Measurements from ENCODE around the gene TUSC2. TPM values are rescaled to one million over a fixed set of nuclear protein-coding genes. Genes with fewer than 3 reads are reported as not detected.

The TUSC2 gene
- total and polyA plus RNA-seq, 10 of the 15 experiments (the other 5 are each of a cell fraction or from before 2014, with no cell fraction given) = 4.0 to 73.8 (median 34.3) TPM

- TF ChIP-seq NFYB (IDR thresholded peaks at IDR 0.05; ENCODE audit: insufficient read depth, low read depth, low read length) (no peak), FOXM1 (IDR thresholded peaks at IDR 0.05; ENCODE audit: low read depth, low read length) (no peak), CEBPB (IDR thresholded peaks at IDR 0.05; ENCODE audit: borderline replicate concordance in 1 of 2, low read depth in 2 of 2, low read length in 2 of 2) (no peak), MEF2A (IDR thresholded peaks at IDR 0.05; ENCODE audit: insufficient read depth, low read depth, low read length) (no peak), YY1 (IDR thresholded peaks at IDR 0.05; ENCODE audit: low read depth, low read length) (peak; percentile 38; the same call in 1 of the 2 replicates), HDGF (IDR thresholded peaks at IDR 0.05) (no peak), SRF (IDR thresholded peaks at IDR 0.05; ENCODE audit: low read depth in 2 of 2, low read length in 2 of 2) (no peak), TCF7 (IDR thresholded peaks at IDR 0.05; ENCODE audit: borderline replicate concordance) (no peak), ZBTB11 (CRISPR knock-in tag; IDR thresholded peaks at IDR 0.05) (no peak), SMAD5 (IDR thresholded peaks at IDR 0.05; ENCODE audit: low read depth) (no peak), RCOR1 (conservative IDR thresholded peaks at IDR 0.05; ENCODE audit: low read depth, low read length) (no peak), CBX3 (IDR thresholded peaks at IDR 0.05; ENCODE audit: borderline replicate concordance, low read depth) (no peak), NFIC (IDR thresholded peaks at IDR 0.05; ENCODE audit: low read depth, low read length) (no peak), CBFB (IDR thresholded peaks at IDR 0.05; ENCODE audit: low read depth) (no peak), RUNX3 (IDR thresholded peaks at IDR 0.05; ENCODE audit: low read length) (peak; percentile 76), LARP7 (IDR thresholded peaks at IDR 0.05) (peak; percentile 94), TCF12 (IDR thresholded peaks at IDR 0.05; ENCODE audit: low read depth, low read length) (no peak)
- TF ChIP-seq, protein P1, sequence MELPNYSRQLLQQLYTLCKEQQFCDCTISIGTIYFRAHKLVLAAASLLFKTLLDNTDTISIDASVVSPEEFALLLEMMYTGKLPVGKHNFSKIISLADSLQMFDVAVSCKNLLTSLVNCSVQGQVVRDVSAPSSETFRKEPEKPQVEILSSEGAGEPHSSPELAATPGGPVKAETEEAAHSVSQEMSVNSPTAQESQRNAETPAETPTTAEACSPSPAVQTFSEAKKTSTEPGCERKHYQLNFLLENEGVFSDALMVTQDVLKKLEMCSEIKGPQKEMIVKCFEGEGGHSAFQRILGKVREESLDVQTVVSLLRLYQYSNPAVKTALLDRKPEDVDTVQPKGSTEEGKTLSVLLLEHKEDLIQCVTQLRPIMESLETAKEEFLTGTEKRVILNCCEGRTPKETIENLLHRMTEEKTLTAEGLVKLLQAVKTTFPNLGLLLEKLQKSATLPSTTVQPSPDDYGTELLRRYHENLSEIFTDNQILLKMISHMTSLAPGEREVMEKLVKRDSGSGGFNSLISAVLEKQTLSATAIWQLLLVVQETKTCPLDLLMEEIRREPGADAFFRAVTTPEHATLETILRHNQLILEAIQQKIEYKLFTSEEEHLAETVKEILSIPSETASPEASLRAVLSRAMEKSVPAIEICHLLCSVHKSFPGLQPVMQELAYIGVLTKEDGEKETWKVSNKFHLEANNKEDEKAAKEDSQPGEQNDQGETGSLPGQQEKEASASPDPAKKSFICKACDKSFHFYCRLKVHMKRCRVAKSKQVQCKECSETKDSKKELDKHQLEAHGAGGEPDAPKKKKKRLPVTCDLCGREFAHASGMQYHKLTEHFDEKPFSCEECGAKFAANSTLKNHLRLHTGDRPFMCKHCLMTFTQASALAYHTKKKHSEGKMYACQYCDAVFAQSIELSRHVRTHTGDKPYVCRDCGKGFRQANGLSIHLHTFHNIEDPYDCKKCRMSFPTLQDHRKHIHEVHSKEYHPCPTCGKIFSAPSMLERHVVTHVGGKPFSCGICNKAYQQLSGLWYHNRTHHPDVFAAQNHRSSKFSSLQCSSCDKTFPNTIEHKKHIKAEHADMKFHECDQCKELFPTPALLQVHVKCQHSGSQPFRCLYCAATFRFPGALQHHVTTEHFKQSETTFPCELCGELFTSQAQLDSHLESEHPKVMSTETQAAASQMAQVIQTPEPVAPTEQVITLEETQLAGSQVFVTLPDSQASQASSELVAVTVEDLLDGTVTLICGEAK (IDR thresholded peaks at IDR 0.05; ENCODE audit: borderline replicate concordance) = peak; percentile 82; the same call in 1 of the 2 replicates
- TF ChIP-seq, protein P2, sequence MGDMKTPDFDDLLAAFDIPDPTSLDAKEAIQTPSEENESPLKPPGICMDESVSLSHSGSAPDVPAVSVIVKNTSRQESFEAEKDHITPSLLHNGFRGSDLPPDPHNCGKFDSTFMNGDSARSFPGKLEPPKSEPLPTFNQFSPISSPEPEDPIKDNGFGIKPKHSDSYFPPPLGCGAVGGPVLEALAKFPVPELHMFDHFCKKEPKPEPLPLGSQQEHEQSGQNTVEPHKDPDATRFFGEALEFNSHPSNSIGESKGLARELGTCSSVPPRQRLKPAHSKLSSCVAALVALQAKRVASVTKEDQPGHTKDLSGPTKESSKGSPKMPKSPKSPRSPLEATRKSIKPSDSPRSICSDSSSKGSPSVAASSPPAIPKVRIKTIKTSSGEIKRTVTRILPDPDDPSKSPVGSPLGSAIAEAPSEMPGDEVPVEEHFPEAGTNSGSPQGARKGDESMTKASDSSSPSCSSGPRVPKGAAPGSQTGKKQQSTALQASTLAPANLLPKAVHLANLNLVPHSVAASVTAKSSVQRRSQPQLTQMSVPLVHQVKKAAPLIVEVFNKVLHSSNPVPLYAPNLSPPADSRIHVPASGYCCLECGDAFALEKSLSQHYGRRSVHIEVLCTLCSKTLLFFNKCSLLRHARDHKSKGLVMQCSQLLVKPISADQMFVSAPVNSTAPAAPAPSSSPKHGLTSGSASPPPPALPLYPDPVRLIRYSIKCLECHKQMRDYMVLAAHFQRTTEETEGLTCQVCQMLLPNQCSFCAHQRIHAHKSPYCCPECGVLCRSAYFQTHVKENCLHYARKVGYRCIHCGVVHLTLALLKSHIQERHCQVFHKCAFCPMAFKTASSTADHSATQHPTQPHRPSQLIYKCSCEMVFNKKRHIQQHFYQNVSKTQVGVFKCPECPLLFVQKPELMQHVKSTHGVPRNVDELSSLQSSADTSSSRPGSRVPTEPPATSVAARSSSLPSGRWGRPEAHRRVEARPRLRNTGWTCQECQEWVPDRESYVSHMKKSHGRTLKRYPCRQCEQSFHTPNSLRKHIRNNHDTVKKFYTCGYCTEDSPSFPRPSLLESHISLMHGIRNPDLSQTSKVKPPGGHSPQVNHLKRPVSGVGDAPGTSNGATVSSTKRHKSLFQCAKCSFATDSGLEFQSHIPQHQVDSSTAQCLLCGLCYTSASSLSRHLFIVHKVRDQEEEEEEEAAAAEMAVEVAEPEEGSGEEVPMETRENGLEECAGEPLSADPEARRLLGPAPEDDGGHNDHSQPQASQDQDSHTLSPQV (IDR thresholded peaks at IDR 0.05) = no peak
These were observed 6.5 kb downstream of the TUSC2 start (continued) for GRCh38 chr3:50321336-50322114.
